K562 (cell line): Measurements from ENCODE around the gene USP48. TPM values are rescaled to one million over a fixed set of nuclear protein-coding genes. Genes with fewer than 3 reads are reported as not detected.

Source experiments
- ATAC-seq: fragments of 200-7000 bp; cut with Tn5 transposase; 3 replicates; pipeline ENCODE4 v1.9.1; 2020; ENCODE audit warnings: moderate library complexity
- BruUV-seq: library from RNA; stranded (reverse); fragments of 400-500 nt; replicated peaks from 2 replicates; lab custom pipeline; 2021; lab: Mats Ljungman, UMichigan
- CTCF ChIA-PET: fragments of 300-600 bp; formaldehyde crosslinking; extraction: SDS; loops from one replicate; lab custom pipeline; 2021; ENCODE audit warnings: low intra/inter-chr PET ratio; lab: Yijun Ruan, JAX
- POLR2A ChIA-PET: fragments of 300-600, 350-650 bp; sonication (Branson Sonifier 250); formaldehyde crosslinking; extraction: SDS; loops from one replicate; lab custom pipeline; 2021; ENCODE audit warnings: antibody characterized with exemption, inconsistent platforms; lab: Yijun Ruan, JAX
- DNase-seq, 4 experiments: peaks; one replicate each; pipeline versions ENCODE4 v3.0.0 to v3.0.0-alpha.2; 2011 to 2018; ENCODE audit warnings: low spot score in 3 of 4, mixed read lengths in 3 of 4; ENCODE audit errors: extremely low read depth in 1 of 4
- FAIRE-seq: peaks from 2 replicates; lab custom pipeline; 2011; peaks lifted over from hg19 to GRCh38; lab: Jason Lieb, UNC
- H2AFZ ChIP-seq: 2 replicates; pipeline ENCODE4 v1.6.0; 2011; ENCODE audit warnings: low read depth, low read length, control low read depth, inconsistent platforms
- H3K27ac ChIP-seq: fragments of 200-600 bp; 3 replicates; pipeline ENCODE4 v1.8.0; 2011; ENCODE audit warnings: low read depth, mild to moderate bottlenecking, control low read depth, inconsistent platforms, low read length, moderate library complexity, mixed read lengths; ENCODE audit errors: extremely low read depth
- H3K27me3 ChIP-seq, 2 experiments: fragments of 300-600 bp in 1 of 2; 2 replicates in 1 of 2; 3 replicates in 1 of 2; pipeline versions ENCODE4 v1.6.0 to v1.8.0; 2011; ENCODE audit warnings: inconsistent platforms in 2 of 2, low read length in 2 of 2, mild to moderate bottlenecking in 1 of 2, mixed read lengths in 1 of 2, moderate library complexity in 1 of 2; ENCODE audit not compliant: control insufficient read depth in 2 of 2, insufficient read depth in 2 of 2
- H3K36me3 ChIP-seq: fragments of 300-600 bp; 3 replicates; pipeline ENCODE4 v1.8.0; 2011; ENCODE audit warnings: mild to moderate bottlenecking, low read length, inconsistent platforms; ENCODE audit not compliant: control insufficient read depth, insufficient read depth
- H3K4me1 ChIP-seq, 2 experiments: fragments of 200-600 bp in 1 of 2; replicated peaks in 1 of 2; 2 replicates in 1 of 2; 3 replicates in 1 of 2; pipeline versions ENCODE4 v1.5.1 to v1.8.0; 2011; ENCODE audit warnings: inconsistent platforms in 2 of 2, low read length in 2 of 2, mild to moderate bottlenecking in 1 of 2, mixed read lengths in 1 of 2, moderate library complexity in 1 of 2; ENCODE audit not compliant: control insufficient read depth in 2 of 2, insufficient read depth in 2 of 2
- H3K4me2 ChIP-seq: 2 replicates; pipeline ENCODE4 v1.6.1; 2011; ENCODE audit warnings: low read length, control low read depth, inconsistent platforms, mixed read lengths; ENCODE audit not compliant: insufficient read depth
- H3K4me3 ChIP-seq: fragments of 200-600 bp; sonication (generic), shearing (Covaris generic); 2 replicates; pipeline ENCODE4 v1.5.1; 2016; ENCODE audit warnings: control low read depth, inconsistent platforms
- H3K79me2 ChIP-seq: fragments of 200-600 bp; 3 replicates; pipeline ENCODE4 v1.8.0; 2011; ENCODE audit warnings: low read length, inconsistent platforms; ENCODE audit not compliant: control insufficient read depth, insufficient read depth
- H3K9ac ChIP-seq, 2 experiments: 2 replicates each; pipeline versions ENCODE4 v1.6.0 to v1.6.1; 2011; ENCODE audit warnings: low read depth in 2 of 2, low read length in 2 of 2, control low read depth in 1 of 2, inconsistent platforms in 1 of 2, mild to moderate bottlenecking in 1 of 2, mixed read lengths in 1 of 2; ENCODE audit not compliant: insufficient read depth in 1 of 2
- H3K9me1 ChIP-seq: one replicate; pipeline ENCODE4 v1.6.0; 2011; ENCODE audit warnings: inconsistent platforms, mild to moderate bottlenecking, low read length, moderate library complexity; ENCODE audit not compliant: control insufficient read depth, insufficient read depth
- H3K9me3 ChIP-seq: replicated peaks from 2 replicates; pipeline ENCODE4 v1.5.1; 2011; ENCODE audit warnings: low read depth, low read length, inconsistent platforms; ENCODE audit not compliant: control insufficient read depth, insufficient read depth
- H4K20me1 ChIP-seq: replicated peaks from 2 replicates; pipeline ENCODE4 v1.6.1; 2011; ENCODE audit warnings: low read length, inconsistent platforms, mixed read lengths; ENCODE audit not compliant: control insufficient read depth, insufficient read depth
- CHAMP1 ChIP-seq: fragments of 450-650 bp; IDR thresholded peaks from 2 replicates; pipeline ENCODE4 v1.6.1; 2016; ENCODE audit warnings: mild to moderate bottlenecking
- E2F3 ChIP-seq: fragments of 250-450 bp; sonication (Bioruptor Pico); IDR thresholded peaks from 2 replicates; pipeline ENCODE4 v1.4.0; 2020; ENCODE audit warnings: mild to moderate bottlenecking
- HBP1 ChIP-seq: fragments of 450-650 bp; formaldehyde crosslinking; IDR thresholded peaks from 2 replicates; pipeline ENCODE4 v1.4.0; 2022; ENCODE audit warnings: missing genetic modification characterization
- MAFK ChIP-seq: IDR thresholded peaks from 2 replicates; pipeline ENCODE4 v1.6.1; 2011; ENCODE audit warnings: low read length, improper control_type of control experiment
- NFIC ChIP-seq: fragments of 450-650 bp; IDR thresholded peaks from 2 replicates; pipeline ENCODE4 v1.6.1; 2017; ENCODE audit warnings: mild to moderate bottlenecking, inconsistent platforms
- NR1H2 ChIP-seq: sonication (generic); formaldehyde crosslinking; IDR thresholded peaks from 2 replicates; pipeline ENCODE4 v1.4.0; 2020; ENCODE audit warnings: mild to moderate bottlenecking, missing genetic modification reagents
- PKNOX1 ChIP-seq: fragments of 450-650 bp; IDR thresholded peaks from 2 replicates; pipeline ENCODE4 v1.6.1; 2016
- TARDBP ChIP-seq: fragments of 450-650 bp; IDR thresholded peaks from 2 replicates; pipeline ENCODE4 v1.6.1; 2016
- TFAM ChIP-seq: fragments of 250-450 bp; sonication (Bioruptor Pico); conservative IDR thresholded peaks from 2 replicates; pipeline ENCODE4 v1.5.0; 2021; ENCODE audit warnings: mild to moderate bottlenecking, moderate library complexity
- TSHZ1 ChIP-seq: fragments of 250-450 bp; sonication (Bioruptor Pico); IDR thresholded peaks from 2 replicates; pipeline ENCODE4 v1.4.0; 2020; ENCODE audit warnings: mild to moderate bottlenecking, moderate library complexity
- ZKSCAN8 ChIP-seq: fragments of 200-800 bp; sonication (Bioruptor generic); IDR thresholded peaks from 2 replicates; pipeline ENCODE4 v1.6.1; 2016; ENCODE audit warnings: missing genetic modification characterization, missing compliant biosample characterization
- ZNF354B ChIP-seq: fragments of 250-450 bp; sonication (Bioruptor Pico); IDR thresholded peaks from 2 replicates; pipeline ENCODE4 v1.4.0; 2020
- ZNF79 ChIP-seq: fragments of 250-450 bp; sonication (Bioruptor Pico); IDR thresholded peaks from 2 replicates; pipeline ENCODE4 v1.4.0; 2020; ENCODE audit warnings: low read depth, mild to moderate bottlenecking, moderate library complexity
- WGBS: fragments of 100-300 bp; shearing (Covaris generic); methylation state at CpG from one replicate; pipeline ENCODE4 v1.1.6; 2016; ENCODE audit warnings: low coverage, mixed read lengths; ENCODE audit not compliant: insufficient coverage; ENCODE audit errors: missing lambda C conversion rate; 5-methylcytosine and 5-hydroxymethylcytosine counted together
- in situ Hi-C: fragments of 300-500 bp; cut with MboI; formaldehyde crosslinking; loops from 4 replicates; pipeline ENCODE4 v1.15.0; 2018; ENCODE audit warnings: inconsistent platforms, mixed read lengths
- intact Hi-C: fragments of 100-400 bp; cut with micrococcal nuclease; formaldehyde crosslinking; loops from 2 replicates; pipeline ENCODE4 v1.14.2; 2022
- polyA plus RNA-seq, 8 experiments: library from polyadenylated mRNA; depleted of rRNA in 4 of 8; stranded (reverse) in 5 of 8; unstranded in 3 of 8; fragments of >200 nt; fragmentation: Nextera tagmentation in 2 of 8; fragmentation: Illumina TruSeq in 1 of 8; extraction: Ambion mirVana in 2 of 8; extraction: Trizol in 1 of 8; gene quantifications; 2 replicates each; pipeline versions ENCODE4 v1.2.1 to v1.2.3, GENCODE V29; 2011 to 2014; ENCODE audit warnings: inconsistent platforms in 1 of 8, missing spikeins in 1 of 8
- total RNA-seq, 7 experiments: library from RNA; depleted of rRNA in 6 of 7; stranded (reverse); fragments of >200 nt in 6 of 7; fragmentation: Illumina TruSeq in 2 of 7; extraction: Trizol in 2 of 7; gene quantifications; 2 replicates each; pipeline versions ENCODE4 v1.2.1 to v1.2.3, GENCODE V29; 2011 to 2021; ENCODE audit warnings: low replicate concordance in 1 of 7

Gene USP48
- total and polyA plus RNA-seq, 9 of the 15 experiments (the other 6 are each of a cell fraction or from before 2014, with no cell fraction given): 23.3 to 123 (median 106) TPM

- peak; percentile 87 to 98 (median 90) for DNase-seq
- Histone ChIP-seq H4K20me1 (peaks cover 37% of the 10 kb centered on the region), H3K4me1 (peaks cover 20 to 42% of the 10 kb centered on the region in 2 experiments; a peak in 4 of 5 replicates), H2AFZ (no peak overlapping the region; the same call in 1 of the 2 replicates), H3K27ac (no peak overlapping the region), H3K27me3 (no peaks in the 10 kb centered on the region; a peak in 1 of 5 replicates), H3K4me2 (peak overlapping the region; percentile 11; the same call in 1 of the 2 replicates), H3K9me1 (peaks cover 7% of the 10 kb centered on the region), H3K9ac (no peak overlapping the region), H3K36me3 (peaks cover 16% of the 10 kb centered on the region; the same call in 2 of the 3 replicates), H3K9me3 (no peaks in the 10 kb centered on the region), H3K4me3 (no peak overlapping the region), H3K79me2 (peaks cover 14% of the 10 kb centered on the region)
- ChIA-PET POLR2A (interaction anchor here (0.6 to 1.0 kb wide), 5 partner anchors 9 to 124 kb away, joined by 3 to 11 read pairs (median 4); no protein-coding TSS in a partner anchor), CTCF (no interaction called here)
- intact Hi-C loops: no loop called here
- ATAC-seq: peak; percentile 92
- peak; percentile 100 for FAIRE-seq
- no TSS peak for BruUV-seq
- in situ Hi-C loops: no loop called here
- WGBS: 21% methylated on average over 19 of the region's 19 CpGs
- TF ChIP-seq E2F3 (no peak), ZNF79 (no peak), ZKSCAN8 (no peak), ZNF354B (no peak), TFAM (CRISPR knock-in tag) (no peak), MAFK (no peak), TARDBP (peak; percentile 79; the same call in 1 of the 2 replicates), NR1H2 (CRISPR knock-in tag) (0 out of 2 replicates have a peak, but pooled peaks have one; percentile 71), TSHZ1 (no peak), PKNOX1 (peak; percentile 98), CHAMP1 (peak; percentile 95), NFIC (0 out of 2 replicates have a peak, but pooled peaks have one; percentile 20), HBP1 (CRISPR knock-in tag) (0 out of 2 replicates have a peak, but pooled peaks have one; percentile 33)
These were observed 135.3 kb downstream of the USP48 start for GRCh38 chr1:21647431-21648351.
